G401 (cell line): ENCODE measurements around the gene BHLHA9. TPM values are rescaled to one million over a fixed set of nuclear protein-coding genes. Genes with fewer than 3 reads are reported as not detected.
A peak's percentile ranks its signal among the peaks of the same experiment; 100 is the strongest.

Experiments
- DNase-seq: peaks from one replicate; pipeline ENCODE4 v3.0.0-alpha.2; 2015; ENCODE audit warnings: low spot score
- in situ Hi-C: cut with HindIII; loops from 2 replicates; pipeline ENCODE4 v1.10.0; 2016; ENCODE audit warnings: low sequenced_read_pairs, mixed read lengths
- total RNA-seq: library from RNA; depleted of rRNA; stranded (reverse); fragments of >200 nt; shearing (Covaris generic); gene quantifications from 2 replicates; pipeline ENCODE4 v1.2.3, GENCODE V29; 2014

Gene BHLHA9
- total RNA-seq, 1 experiment from 2014 or later: not detected

- in situ Hi-C loops: no loop called here
- no peak for DNase-seq
Observed at GRCh38 chr17:1244606-1245012, 25.6 kb upstream of the BHLHA9 start.

GRCh38 chr17:1251866-1252608 is 18.2 kb upstream of the BHLHA9 start:
- DNase-seq: no peak
- in situ Hi-C loops: loop anchor here (10.0 kb wide), 1 partner anchor 253 kb away; no protein-coding TSS in a partner anchor

GRCh38 chr17:1255041-1255440 is 15.2 kb upstream of the BHLHA9 start:
- in situ Hi-C loops: loop anchor here (10.0 kb wide), 1 partner anchor 250 kb away; no protein-coding TSS in a partner anchor
- DNase-seq: no peak

GRCh38 chr17:1256699-1257098 is 13.5 kb upstream of the BHLHA9 start:
- in situ Hi-C loops: loop anchor here (10.0 kb wide), 1 partner anchor 248 kb away; no protein-coding TSS in a partner anchor
- DNase-seq: no peak

- in situ Hi-C loops: no loop called here
- DNase-seq: no peak
Observed at GRCh38 chr17:1260086-1260769, 10.0 kb upstream of the BHLHA9 start.

GRCh38 chr17:1260770-1261161 is 9.5 kb upstream of the BHLHA9 start:
- in situ Hi-C loops: no loop called here

GRCh38 chr17:1264196-1264595 is 6.0 kb upstream of the BHLHA9 start:
- in situ Hi-C loops: no loop called here
- DNase-seq: no peak

More at GRCh38 chr17:1260770-1261161, 9.5 kb upstream of the BHLHA9 start:
- DNase-seq: no peak

- peak; percentile 91 for DNase-seq
- in situ Hi-C loops: no loop called here
Observed at GRCh38 chr17:1267471-1267943, 2.7 kb upstream of the BHLHA9 start.

- in situ Hi-C loops: no loop called here
- no peak for DNase-seq
Observed at GRCh38 chr17:1271030-1271423, 783 bp downstream of the BHLHA9 start.

- in situ Hi-C loops: no loop called here
- DNase-seq: no peak
Observed at GRCh38 chr17:1271441-1271840, 1.2 kb downstream of the BHLHA9 start.

- peak; percentile 16 for DNase-seq
- in situ Hi-C loops: no loop called here
Observed at GRCh38 chr17:1272701-1273100, 2.5 kb downstream of the BHLHA9 start.

GRCh38 chr17:1273492-1274244 is 3.4 kb downstream of the BHLHA9 start:
- DNase-seq: no peak
- in situ Hi-C loops: no loop called here

GRCh38 chr17:1274245-1274608 is 4.0 kb downstream of the BHLHA9 start:
- in situ Hi-C loops: no loop called here

GRCh38 chr17:1275205-1275961 is 5.1 kb downstream of the BHLHA9 start:
- in situ Hi-C loops: no loop called here
- no peak for DNase-seq

More at GRCh38 chr17:1274245-1274608, 4.0 kb downstream of the BHLHA9 start:
- no peak for DNase-seq

- DNase-seq: peak; percentile 23
- in situ Hi-C loops: no loop called here
Observed at GRCh38 chr17:1275962-1276736, 5.9 kb downstream of the BHLHA9 start.

GRCh38 chr17:1280652-1281051 is 10.4 kb downstream of the BHLHA9 start:
- in situ Hi-C loops: no loop called here
- DNase-seq: no peak

- in situ Hi-C loops: no loop called here
- DNase-seq: no peak
Observed at GRCh38 chr17:1286379-1287106, 16.3 kb downstream of the BHLHA9 start.

GRCh38 chr17:1289695-1290094 is 19.5 kb downstream of the BHLHA9 start:
- DNase-seq: no peak
- in situ Hi-C loops: no loop called here
